Lung (tissue), 12 donors: ENCODE data around the gene NRM. TPM values are rescaled to one million over a fixed set of nuclear protein-coding genes. Genes with fewer than 3 reads are reported as not detected.

Experiments
- ATAC-seq: fragments of 200-7000 bp; cut with Tn5 transposase; one replicate; pipeline ENCODE4 v1.9.1; 2020; ENCODE audit warnings: moderate number of reproducible peaks; ENCODE audit not compliant: insufficient read depth, low FRiP score
- DNase-seq, 3 donors: peaks; one replicate each; pipeline ENCODE4 v3.0.0-alpha.2; 2013 to 2017
- H3K27ac ChIP-seq, 2 donors: one replicate each; pipeline ENCODE4 v1.5.1; 2013; ENCODE audit warnings: mild to moderate bottlenecking in 2 of 2, moderate library complexity in 2 of 2, control low read depth in 1 of 2, inconsistent platforms in 1 of 2, low read depth in 1 of 2, low read length in 1 of 2
- H3K27me3 ChIP-seq, 3 donors: one replicate each; pipeline ENCODE4 v1.5.1; 2013; ENCODE audit warnings: low read length in 2 of 3; ENCODE audit not compliant: control insufficient read depth in 3 of 3, insufficient read depth in 3 of 3
- H3K36me3 ChIP-seq, 4 donors: one replicate each; pipeline ENCODE4 v1.5.1; 2013; ENCODE audit warnings: low read length in 4 of 4, mild to moderate bottlenecking in 1 of 4, moderate library complexity in 1 of 4; ENCODE audit not compliant: control insufficient read depth in 4 of 4, insufficient read depth in 4 of 4
- H3K4me1 ChIP-seq, 5 donors: one replicate each; pipeline ENCODE4 v1.5.1; 2013; ENCODE audit warnings: low read length in 5 of 5, mild to moderate bottlenecking in 2 of 5, moderate library complexity in 1 of 5; ENCODE audit not compliant: control insufficient read depth in 5 of 5, insufficient read depth in 5 of 5
- H3K4me3 ChIP-seq: one replicate; pipeline ENCODE4 v1.5.1; 2013; ENCODE audit warnings: mild to moderate bottlenecking, control low read depth, moderate library complexity
- H3K9ac ChIP-seq, 2 donors: one replicate each; pipeline ENCODE4 v1.5.1; 2013; ENCODE audit warnings: low read length in 2 of 2, control low read depth in 1 of 2; ENCODE audit not compliant: insufficient read depth in 1 of 2
- H3K9me3 ChIP-seq, 4 donors: one replicate each; pipeline ENCODE4 v1.5.1; 2013; ENCODE audit warnings: low read length in 3 of 4, mild to moderate bottlenecking in 1 of 4, moderate library complexity in 1 of 4; ENCODE audit not compliant: control insufficient read depth in 4 of 4, insufficient read depth in 3 of 4
- WGBS, 2 donors: extraction: QIAGEN DNeasy Blood & Tissue Kit; methylation state at CpG; one replicate each; pipeline ENCODE4 v1.1.7; 2013; 5-methylcytosine and 5-hydroxymethylcytosine counted together
- polyA plus RNA-seq, 2 donors: library from polyadenylated mRNA; stranded (reverse); fragments of 200-250 nt; gene quantifications; one replicate each; pipeline ENCODE4 v1.2.1, GENCODE V29; 2013
- total RNA-seq, 2 donors: library from RNA; depleted of rRNA in 1 of 2; stranded (reverse); fragments of >200 nt in 1 of 2; gene quantifications; one replicate each; pipeline ENCODE4 v1.2.1, GENCODE V29; 2014 to 2021
- TF ChIP-seq, protein P1 (sequence below): IDR thresholded peaks from 2 replicates; pipeline ENCODE4 v1.5.1; 2012; ENCODE audit warnings: mild to moderate bottlenecking; ENCODE audit errors: control extremely low read depth, extremely low read depth
- donor health status: control.
- donor health status: control.
- donor health status: Bipolar disorder and iron deficiency.
- donor health status: healthy.
- donor health status: DM: yes; HTN: yes; CAD: no.

Gene NRM
- total and polyA plus RNA-seq, 4 donors, result 5.1 to 18.7 (median 15.9) TPM

DNA sequence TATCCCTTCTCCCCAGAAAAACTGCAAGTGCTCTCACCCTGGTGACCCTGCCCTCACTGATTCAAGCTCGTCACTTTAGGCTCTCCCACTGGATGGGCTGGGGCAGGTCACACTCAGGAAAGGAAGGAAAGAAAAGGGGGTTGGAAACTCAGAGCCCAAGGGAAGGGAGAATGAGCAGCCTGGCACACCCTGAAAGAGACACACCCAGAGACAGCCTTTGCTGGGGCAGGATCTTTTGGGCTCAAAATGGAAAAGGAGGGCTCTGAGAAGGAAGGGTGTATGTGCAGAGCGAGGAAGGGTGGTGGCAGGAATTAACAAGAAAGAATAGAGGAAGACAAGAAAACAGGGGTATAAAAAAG lies 6.8 kb downstream of the NRM start:
- DNase-seq (no peak), ATAC-seq (no peak)
- Histone ChIP-seq H3K4me3 (peak overlapping the region; percentile 66), H3K9me3 (no peaks in the 10 kb centered on the region), H3K27ac (peak overlapping the region; percentile 69 to 91), H3K36me3 (peaks cover 0 to 19% (median 6%) of the 10 kb centered on the region in 4 donors), H3K9ac (peak overlapping the region in 1 of 2 donors; percentile 67), H3K4me1 (peaks cover 0 to 60% (median 16%) of the 10 kb centered on the region in 5 donors), H3K27me3 (no peaks in the 10 kb centered on the region)
- TF ChIP-seq, protein P1, sequence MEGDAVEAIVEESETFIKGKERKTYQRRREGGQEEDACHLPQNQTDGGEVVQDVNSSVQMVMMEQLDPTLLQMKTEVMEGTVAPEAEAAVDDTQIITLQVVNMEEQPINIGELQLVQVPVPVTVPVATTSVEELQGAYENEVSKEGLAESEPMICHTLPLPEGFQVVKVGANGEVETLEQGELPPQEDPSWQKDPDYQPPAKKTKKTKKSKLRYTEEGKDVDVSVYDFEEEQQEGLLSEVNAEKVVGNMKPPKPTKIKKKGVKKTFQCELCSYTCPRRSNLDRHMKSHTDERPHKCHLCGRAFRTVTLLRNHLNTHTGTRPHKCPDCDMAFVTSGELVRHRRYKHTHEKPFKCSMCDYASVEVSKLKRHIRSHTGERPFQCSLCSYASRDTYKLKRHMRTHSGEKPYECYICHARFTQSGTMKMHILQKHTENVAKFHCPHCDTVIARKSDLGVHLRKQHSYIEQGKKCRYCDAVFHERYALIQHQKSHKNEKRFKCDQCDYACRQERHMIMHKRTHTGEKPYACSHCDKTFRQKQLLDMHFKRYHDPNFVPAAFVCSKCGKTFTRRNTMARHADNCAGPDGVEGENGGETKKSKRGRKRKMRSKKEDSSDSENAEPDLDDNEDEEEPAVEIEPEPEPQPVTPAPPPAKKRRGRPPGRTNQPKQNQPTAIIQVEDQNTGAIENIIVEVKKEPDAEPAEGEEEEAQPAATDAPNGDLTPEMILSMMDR, result no peak
- 6 to 33% methylated on average over 2 of the region's 2 CpGs for WGBS, 2 donors

DNA sequence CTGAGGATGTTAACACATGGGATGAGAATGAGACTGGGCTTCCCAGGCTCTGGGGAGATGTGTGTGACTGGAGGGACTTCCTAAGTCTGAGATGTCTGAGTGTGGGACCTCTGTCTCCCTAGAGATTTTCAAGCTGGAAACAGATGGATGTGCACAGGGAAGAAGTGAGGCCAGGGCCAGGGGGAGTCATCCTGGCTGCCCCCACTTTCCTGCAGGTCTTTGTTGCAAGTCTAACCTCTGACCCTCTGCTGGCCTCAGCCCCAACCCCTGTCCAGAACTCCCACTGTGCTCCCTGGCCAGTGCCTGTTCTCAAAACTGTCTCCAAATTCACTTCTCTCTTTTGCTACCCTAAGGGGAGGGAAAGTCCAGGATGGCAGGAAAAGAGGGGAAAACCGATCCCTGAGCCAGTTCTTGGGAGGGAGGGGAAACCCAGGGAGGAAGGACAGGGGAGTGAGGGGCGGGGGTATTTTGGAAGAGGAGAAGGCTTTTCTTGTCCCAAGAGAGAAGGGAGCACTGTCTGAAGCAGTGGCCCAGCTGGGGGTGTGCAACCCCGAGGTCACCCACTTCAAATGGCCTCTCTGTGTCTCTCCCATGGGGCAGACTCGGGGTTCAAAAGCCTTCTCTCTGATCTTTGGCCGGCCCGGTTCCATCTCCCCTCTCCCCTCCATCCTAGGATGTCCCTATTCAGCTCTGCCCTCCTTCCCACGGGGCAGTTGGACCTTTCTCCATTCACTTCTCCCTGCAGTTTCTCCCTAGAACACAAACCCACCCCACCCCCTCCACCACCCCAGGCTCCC lies 7.4 kb downstream of the NRM start:
- no peak for DNase-seq
- no peak for ATAC-seq
- Histone ChIP-seq H3K36me3 (peaks cover 0 to 19% (median 9%) of the 10 kb centered on the region in 4 donors), H3K27ac (peak overlapping the region; percentile 80 to 91), H3K4me3 (peak overlapping the region; percentile 66), H3K9ac (peak overlapping the region; percentile 16 to 40), H3K9me3 (no peaks in the 10 kb centered on the region), H3K4me1 (peaks cover 0 to 54% (median 14%) of the 10 kb centered on the region in 5 donors), H3K27me3 (no peaks in the 10 kb centered on the region)
- 0 to 17% methylated on average over 7 of the region's 7 CpGs for WGBS, 2 donors
- TF ChIP-seq, protein P1, result no peak

DNA sequence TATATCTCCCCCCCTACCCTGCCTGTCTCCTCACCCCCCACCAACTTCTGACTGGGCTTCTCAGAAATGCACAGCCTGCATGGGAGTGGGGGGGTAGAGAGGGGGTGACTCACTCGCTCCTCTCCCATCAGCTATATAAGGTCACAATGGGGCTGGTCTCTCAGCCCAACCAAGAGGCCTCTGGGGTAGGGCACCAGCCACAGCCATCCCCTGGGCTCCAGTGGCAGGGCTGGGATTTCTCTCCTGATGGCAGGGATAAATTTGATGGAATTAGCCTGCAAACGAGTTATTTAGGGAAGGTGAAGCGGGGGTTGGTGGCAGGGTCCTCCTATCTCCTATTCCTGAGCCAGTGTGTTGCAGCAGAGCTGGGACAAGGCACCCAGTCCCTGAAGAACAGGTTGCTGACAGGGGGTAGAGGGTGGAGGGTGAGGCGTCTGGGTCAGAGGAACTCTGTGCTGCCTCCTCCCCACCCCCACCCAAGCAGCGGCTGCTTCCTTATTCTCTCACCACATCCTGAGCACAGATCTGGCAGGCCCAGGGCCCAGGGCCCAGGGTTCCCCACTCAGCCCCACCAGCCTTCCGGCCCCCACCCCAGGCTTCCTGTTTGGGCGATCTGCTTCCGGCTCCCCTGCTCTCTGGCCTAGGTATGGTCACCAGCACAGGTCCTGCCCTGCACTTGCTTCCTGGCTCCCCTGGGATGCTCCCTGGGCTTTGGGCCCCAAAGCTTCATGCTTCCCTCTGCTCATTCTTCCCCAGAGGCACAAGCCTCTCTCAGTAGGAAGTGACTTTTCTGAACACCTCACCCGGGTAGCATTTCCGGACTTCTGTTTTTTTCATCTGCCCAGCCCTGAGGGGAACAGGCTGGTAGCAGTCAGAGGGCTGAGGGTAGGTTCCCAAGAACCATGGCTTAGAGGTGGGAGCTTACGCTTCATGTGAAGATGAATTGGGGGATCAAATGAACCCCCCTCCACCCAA lies 8.4 kb downstream of the NRM start:
- TF ChIP-seq, protein P1, result no peak

More for the DNA sequence above, 8.4 kb downstream of the NRM start:
- DNase-seq (peak; percentile 65 to 79 (median 68)), ATAC-seq (peak; percentile 27)
- Histone ChIP-seq H3K27ac (peak overlapping the region; percentile 80 to 91), H3K4me3 (peak overlapping the region; percentile 66), H3K9ac (peak overlapping the region; percentile 16 to 40), H3K27me3 (no peaks in the 10 kb centered on the region), H3K36me3 (peaks cover 0 to 19% (median 11%) of the 10 kb centered on the region in 4 donors), H3K9me3 (no peaks in the 10 kb centered on the region), H3K4me1 (peaks cover 0 to 46% (median 9%) of the 10 kb centered on the region in 5 donors)
- 4 to 19% methylated on average over 10 to 11 of the region's 11 CpGs for WGBS, 2 donors
